Activated CD4-positive, CD25-positive, alpha-beta regulatory T cell (primary cell): Measurements from ENCODE around the gene DAO.
"Not testable (repeated sequence)": the region's sequence is repeated elsewhere in the genome, so short reads cannot be mapped to it uniquely, and the experiment has no call there.

Experiments used
- DNase-seq, 4 experiments: peaks; one replicate each; lab custom pipeline; 2025; lab: John Stamatoyannopoulos, UW

DAO gene

DNA sequence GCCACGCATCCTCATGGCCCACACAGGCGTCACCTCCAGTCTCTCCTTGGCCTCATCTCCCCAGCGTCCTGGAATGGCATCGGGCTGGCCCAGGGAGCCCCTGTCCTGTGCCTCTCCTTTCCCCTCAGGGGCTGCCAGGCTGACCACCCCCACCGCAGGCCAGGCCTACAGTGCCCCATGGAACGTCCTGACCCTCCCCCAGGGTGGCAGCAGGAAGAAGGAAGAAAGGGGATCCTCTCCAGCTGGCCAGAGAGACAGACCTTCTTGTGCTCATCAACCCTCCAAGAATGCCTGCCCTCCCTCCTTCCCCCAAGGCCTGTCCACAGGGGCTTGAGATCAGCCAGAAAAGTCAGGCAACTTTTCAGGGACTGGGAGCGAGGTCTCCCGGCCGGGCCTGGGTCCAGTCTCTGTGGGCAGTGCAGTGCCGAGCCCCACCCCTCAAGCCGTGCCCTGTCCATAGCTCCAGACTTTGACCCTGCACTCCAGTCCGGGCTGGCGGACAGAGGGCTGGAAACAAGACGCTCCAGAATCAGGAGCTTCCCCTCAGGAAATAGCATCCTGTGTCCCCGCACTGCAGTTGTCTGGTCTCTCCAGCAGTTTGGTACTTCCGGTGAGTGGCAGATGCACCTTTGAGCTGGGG is at the start of gene DAO:
Gene DAO (plus strand): TSS at position 478 of the 640 bp plus-strand sequence. CDS start 4,915 bp downstream, outside the sequence.
- no peak for DNase-seq

DNA sequence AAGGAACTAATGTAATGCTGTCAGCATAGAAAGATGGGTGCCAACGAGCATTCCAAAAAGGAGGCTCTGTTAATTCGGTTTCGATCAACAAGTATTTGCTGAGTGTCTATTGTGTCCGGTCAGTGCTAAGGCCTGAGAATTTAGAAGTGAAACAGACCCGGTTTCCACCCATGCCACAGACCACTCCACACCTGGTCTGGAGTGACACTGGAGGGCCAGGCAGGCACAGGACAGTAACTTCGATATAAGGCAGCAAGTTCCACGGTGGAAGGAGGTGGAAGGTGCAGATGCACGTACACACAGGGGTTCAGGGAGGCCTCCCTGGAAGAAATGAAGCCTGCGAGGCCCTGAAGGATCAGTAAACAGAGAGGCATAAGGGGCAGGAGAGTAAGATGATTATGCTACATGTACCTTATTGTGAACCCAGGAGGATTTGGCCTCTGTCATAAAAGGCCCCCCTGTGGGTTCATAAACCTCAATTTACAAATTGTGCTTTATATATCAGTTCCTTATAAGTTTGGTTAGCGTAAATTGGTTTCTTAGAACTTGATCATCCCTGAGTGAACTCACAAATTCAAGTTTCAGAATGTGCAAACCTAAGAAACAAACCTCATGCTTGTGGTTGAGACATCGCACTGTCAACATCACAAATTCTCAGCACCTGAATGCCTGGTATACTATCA is 48.4 kb upstream of the DAO start:
- no peak for DNase-seq

DNA sequence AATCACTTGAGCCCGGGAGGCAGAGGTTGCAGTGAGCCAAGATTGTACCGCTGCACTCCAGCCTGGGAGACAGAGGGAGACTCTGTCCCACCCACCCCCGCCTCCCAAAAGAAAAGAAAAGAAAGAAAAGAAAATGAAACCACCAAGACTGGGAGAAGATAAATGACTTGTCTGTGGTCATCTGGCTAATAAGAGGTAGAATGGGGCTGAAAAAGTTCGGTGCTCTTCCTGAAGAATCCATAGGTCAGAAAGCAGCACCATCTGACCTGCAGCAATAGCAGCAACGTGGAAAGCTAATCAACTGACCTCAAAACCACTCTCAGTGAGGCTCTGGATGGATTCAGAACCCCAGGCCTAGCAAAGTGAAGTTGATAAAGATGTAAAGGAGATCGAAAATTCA is 47.7 kb upstream of the DAO start:
- DNase-seq = no peak

DNA sequence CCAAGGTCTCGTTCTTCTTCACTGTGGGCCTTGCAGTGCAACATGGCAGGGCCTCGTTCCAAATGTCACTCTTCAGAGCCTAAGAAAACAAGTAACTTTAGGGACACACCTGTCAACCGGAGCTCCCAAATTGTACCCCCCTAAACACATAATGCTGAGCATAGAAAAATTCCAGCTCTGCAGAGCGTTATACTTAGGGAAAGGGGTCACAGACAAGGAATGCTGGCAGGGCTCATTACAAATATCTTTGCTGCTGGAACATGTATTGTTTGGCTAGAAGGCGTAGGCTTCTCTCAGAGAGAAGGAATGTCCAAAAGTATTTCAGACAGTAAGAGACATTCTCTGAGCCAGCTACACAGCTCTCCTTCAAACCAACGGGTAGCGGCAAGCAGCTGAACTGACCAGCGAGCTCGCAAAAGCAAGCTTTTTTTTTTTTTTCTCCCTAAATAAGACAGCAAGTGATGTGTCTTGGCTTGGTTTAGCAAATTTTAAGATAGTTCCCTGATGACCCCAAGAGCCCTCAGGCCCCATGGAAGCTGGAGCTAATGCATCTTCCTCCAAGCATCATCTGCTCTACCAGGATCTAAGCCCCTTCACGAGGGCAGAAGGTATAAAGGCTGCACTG is 47.0 kb upstream of the DAO start:
- no peak for DNase-seq

DNA sequence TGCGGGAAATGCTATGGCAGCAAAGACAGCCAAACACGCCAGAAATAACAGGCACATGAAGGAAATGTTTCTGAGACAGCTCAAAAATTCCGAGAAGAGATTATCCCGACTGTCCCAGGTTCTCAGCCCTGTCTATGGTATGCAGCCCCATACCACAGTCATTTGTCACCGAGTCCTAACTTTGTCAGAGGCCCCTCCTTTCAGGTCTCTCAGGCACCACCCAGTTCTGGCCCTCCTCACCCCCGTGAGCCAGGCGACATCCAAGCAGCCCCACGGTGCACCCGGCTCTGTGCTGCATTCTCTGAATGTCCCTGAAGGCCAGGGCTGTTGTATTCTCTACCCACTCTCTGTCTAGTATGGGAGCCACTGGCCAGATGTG is 46.5 kb upstream of the DAO start:
- no peak for DNase-seq

DNA sequence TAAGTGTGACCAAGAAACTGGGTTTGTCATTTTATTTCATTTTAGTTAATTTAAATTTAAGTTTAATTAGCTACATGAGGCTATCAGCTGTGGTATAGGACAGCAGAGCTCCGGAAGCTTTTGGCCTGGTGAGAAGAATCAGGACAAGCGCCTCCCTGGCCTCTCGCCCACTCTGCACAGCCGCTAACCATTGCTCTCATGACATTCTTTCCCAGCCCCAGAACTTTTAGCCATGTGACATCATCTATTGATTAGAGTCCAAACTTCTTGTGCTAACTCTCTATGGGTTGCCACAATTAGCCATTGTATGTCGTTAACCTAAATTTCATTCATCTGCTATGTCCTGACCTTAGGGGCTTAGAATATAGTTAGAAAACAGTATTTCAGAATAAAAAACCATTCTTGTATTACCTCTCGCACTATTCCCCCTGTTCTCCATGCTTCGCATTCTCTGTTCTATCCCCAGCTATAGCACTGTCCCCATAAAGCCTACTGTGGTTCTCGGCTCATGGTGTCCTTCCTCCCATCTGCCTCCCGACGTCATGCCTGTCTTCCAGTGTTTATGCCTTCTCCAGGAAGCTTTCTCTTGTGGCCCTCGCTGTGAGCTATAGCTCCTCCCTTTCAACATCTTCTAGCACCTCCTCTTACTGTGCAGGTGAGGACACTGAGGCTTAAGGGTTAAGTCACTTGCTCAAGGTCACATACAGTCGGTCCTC is 46.0 kb upstream of the DAO start:
- DNase-seq = no peak

DNA sequence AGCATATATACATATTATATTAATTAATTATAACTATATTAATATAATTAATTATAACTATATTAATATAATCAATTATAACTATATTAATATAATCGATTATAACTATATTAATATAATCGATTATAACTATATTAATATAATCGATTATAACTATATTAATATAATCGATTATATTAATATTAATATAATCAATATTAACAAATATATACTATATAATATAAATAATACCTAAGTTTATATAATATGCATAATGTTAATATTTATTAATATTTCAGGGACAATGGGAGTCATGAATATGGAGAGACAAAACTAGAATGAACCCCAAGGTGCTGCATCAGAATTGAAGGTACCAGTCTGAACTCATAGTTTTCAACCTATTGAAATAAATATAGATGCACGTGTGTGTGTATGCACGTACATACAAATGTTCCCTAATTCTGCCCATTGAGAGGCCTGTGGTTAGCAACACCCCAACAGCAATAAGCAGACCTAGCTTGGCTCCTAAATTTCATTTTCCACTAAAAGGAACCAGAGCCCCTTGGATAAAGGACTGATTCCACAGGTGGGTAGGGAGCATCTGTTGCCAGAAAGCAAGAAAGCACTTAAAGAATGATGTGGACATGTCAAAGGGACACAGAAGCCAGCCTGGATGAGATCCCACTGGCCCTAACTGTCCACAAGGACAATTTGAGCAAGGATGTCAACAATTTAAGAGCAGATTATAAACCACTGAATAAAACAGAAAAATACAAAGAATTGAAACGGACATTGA is 43.8 kb upstream of the DAO start:
- no peak for DNase-seq

DNA sequence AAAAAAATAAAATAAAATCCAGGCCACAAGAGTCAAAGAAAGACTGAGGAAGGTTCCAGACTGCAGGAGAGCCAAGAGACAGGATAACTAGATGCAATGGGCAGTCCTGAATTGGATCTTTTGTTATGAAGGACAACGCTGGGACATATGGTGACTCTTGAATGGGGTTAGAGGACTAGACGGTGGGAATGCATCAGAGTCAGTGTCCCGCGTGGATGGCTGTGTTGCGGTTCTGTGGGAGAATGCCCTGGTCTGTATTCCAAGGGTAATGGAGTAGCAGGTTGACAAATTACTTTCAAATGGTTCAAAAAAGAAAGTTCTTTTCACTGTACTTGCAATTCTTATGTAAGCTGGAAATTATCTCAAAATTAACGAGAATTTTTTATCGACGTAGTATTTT is 42.7 kb upstream of the DAO start:
- no peak for DNase-seq

DNA sequence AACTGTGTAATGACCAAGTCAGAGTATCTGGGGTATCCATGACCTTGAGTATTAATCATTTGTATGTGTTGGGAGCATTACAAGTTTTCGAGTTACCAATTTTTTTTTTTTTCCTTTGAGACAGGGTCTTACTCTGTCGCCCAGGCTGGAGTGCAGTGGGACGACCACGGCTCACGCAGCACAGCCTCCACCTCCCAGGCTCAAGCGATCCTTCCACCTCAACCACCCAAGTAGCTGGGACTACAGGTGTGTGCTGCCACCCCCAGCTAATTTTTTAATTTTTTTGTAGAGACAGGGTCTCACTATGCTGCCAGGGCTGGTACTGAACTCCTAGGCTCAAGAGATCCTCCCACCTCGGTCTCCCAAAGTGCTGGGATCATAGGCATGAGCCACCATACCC is 42.2 kb upstream of the DAO start:
- no peak for DNase-seq

DNA sequence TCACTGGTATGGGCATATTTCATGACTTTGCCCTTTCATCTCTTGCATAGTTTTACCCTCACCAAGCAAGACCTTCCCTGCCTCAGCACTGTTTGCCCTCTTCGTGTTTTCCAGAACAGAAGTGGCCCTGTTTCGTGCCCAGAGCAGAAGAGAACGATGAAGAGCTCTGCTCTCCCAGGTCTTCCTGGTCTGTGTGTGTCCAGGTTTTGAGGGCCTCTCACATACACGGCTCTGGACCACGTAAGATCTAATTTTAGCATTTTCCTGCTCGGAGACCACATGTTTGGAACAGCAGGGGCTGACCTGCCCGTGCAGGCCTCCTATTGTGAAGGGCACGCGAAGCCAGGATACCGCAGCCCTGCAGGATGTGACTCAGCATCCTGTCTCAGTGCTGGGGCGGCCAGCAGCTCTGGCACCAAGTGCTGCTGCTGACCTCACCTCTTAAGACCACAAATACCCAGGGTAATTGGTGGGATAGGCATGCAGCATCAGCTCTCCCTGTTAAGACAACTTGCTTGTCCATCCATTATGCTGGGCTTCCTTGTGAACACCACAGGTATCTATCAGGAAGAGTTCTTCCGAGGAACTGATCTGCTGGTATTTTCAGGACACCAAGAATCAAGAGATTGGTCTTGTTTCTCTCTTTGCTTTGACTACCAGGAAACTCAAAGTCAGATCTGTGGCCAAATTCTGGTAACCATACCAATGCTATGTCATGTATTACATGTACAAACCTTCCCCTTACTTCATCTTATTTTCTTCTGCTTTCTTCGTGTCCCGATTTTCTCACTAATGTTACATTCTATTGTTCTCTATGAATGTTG is 41.5 kb upstream of the DAO start:
- peak; percentile 21 to 47 (median 29) for DNase-seq

DNA sequence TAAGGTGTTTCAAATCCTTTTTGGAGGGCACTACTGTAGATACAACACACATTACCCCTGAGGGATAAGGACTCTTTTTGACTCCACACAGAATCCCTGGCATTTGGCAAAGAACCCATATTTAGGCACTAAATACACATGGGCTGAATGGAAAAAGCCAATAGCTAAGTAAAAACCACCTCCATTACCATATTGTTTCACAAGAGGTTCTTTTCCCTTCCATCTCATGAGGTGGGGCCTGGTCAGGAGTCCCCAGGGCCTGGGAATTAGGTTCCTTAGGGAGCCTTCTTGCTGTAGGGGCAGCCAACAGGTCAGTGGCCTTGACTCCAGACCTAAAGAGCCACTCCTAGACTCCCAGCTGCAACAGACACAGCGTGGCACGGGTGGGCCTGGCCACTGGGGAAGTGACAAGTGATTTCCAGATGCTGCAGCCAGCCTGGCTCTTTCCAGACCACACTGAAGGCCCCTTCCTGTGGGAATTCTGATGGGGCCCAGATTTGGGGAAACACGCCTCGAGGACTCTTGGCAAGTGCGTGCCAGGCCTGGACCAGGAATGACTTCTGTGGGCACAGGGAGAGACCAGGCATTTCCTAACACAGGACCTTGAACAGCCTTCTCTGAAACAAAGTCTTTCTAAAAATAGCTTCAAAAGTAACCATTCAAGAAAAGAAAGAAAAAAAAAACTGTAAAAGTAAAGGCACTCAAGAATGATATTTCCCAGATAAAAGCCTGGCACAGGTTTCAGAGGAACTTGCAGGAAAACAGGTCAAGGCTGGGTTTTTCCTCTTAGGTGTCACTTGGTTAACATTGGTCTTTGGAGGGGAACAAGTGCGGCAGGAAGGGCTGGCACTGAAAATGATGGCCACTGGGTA is 40.6 kb upstream of the DAO start:
- no peak for DNase-seq

DNA sequence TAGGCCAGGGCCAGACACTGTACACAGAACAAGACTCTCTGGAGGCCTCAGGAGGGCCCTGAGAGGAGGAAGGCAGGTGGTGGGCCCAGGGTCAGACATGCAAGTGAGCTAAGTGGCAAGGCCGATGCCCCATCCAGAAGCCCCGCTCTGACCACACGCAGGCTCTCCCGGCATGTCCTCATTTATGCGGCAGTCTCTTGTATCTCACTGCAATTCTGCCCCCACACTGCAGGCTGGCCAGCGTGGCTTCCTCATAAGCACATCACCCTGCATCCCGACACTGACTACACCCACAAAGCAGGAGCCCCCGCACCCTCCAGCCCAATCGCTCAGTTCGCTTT is 40.0 kb upstream of the DAO start:
- no peak for DNase-seq

DNA sequence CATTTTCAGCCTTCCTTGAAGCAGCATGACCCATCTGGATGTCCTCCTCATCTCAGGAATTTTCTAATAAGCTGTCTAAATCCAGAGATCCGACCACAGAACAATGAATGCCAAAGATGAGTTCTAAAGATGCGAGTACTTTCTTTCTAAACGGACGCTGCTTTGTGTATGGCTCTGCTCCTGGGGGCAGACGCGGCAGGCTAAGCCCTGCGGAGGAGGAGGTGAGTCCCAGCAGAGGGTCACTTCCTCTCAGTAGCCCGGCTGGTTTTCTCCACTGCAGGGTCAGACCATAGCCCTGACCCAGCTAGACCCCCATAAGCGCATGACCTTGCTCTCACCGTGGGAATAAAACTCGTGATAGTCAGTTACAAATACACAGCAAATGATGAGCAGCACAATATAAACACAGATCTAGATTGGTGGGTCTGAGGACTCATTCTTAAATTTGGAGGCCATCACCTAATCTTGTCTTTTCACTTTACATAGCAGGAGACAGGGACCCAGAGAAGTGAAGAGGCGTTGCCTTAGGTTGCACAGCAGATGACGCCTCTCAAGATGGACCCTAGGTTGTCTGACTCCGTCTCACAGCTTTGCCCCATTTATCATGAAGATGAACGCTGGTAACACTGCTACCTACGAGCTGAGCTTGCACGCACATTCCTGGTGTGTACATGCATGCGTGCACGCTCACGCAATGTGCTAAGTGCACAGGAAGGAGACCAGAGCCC is 39.1 kb upstream of the DAO start:
- no peak for DNase-seq

DNA sequence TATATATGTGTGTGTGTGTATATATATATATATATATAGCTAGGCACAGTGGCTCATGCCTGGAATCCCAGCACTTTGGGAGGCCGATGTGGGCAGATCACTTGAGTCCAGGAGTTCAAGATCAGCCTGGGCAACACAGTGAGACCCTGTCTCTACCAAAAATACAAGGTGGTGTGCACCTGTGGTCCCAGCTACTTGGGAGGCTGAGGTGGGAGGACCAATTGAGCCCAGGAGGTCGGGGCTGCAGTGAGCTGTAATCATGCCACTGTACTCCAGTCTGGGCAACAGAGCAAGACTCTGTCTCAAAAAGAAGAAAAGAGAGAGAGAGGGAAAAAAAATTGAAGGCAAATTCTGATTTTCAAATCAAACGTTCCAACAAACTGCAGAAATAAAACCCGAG is 38.1 kb upstream of the DAO start:
- DNase-seq = not testable (repeated sequence)

DNA sequence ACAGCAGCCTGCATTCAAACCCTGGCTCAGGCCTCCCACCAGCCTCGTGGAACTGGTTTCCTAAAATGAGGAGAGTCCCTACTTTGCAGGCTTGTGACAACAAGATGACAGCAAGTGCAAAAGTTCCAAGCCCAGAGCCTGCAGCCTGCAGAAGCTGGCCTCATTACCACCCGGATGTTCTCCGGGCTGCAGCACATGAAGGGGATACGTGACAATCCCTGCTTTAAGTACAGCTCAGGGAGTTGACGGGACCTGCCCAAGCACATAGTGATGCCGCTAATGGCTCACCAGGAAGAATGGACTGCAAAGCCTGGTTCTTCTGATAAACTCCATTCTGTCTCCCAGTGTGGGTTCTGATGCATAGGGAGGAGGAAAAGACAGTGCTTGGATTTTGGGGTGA is 37.5 kb upstream of the DAO start:
- DNase-seq = no peak

DNA sequence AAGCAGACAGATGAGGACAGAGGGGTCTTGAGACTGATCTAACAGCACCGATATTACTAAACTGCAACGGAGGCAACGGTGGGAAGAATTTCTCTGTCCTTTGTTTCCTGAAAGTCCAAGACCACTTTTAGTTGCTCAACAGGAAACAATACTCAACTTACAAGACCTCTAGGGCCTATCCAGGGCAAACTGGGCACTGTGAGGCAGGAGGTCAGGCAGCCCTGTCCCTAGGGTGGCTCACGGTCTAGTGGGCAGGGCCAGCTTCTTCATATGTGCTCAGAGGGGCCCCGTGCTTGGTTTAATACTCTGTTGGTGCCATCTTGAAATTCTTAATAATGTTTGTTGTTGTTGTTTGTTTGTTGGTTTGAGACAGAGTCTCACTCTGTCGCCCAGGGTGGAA is 36.7 kb upstream of the DAO start:
- DNase-seq = no peak

DNA sequence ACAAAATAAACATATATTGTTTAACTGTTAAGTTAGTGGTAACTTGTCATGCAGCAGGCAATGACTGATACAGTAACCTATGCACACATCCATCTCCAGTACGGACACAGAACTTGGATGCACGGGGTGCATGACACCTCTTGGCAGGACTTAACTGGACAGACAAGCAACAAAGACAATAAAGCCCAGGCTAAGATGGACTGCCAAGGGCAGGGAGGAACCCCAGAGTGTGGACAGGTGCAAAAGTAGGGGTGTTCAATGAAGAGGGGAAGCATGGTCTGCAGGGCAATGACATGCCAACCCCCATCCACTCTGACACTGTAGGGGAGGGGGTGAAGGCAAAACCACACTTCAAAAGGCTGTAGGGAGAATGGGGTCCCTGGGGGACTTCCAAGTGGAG is 34.2 kb upstream of the DAO start:
- DNase-seq = no peak

DNA sequence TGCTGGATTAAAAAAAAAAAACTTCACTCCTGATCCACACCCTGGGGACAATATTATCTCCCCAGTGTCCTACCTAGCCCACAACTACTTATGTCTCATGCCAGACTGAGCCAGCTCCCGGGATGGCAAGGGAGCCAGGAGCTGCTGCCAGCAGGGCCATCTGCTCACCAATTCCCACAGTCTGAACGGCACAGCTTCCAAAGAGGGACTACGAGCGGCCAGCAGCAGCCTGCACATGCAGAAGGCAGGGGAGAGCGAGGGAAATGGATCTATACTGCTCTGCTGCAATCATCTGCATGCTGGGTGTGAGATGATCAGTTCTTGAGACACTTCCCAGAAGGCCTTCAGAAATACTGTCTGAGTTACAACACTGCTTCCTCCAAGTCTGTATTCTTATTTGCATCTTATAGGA is 33.6 kb upstream of the DAO start:
- no peak for DNase-seq

DNA sequence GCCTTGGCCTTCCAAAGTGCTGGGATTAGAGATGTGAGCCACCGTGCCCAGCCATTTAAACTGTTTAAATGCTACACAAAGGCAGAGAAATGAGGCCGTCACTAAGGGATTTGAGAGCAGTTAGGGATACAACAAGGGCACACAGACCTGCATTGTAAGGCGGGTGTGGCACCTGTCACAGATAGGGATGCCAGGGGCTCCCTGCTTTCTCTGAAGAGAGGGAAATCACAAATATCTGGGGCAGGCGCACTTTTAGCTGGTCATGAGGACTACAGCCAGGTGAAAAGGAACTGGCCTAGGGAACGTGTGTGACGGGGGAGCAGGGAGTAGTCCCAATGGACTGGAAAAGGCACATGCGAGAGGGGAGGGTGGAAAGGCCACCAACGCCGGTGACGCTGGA is 32.2 kb upstream of the DAO start:
- DNase-seq = no peak

DNA sequence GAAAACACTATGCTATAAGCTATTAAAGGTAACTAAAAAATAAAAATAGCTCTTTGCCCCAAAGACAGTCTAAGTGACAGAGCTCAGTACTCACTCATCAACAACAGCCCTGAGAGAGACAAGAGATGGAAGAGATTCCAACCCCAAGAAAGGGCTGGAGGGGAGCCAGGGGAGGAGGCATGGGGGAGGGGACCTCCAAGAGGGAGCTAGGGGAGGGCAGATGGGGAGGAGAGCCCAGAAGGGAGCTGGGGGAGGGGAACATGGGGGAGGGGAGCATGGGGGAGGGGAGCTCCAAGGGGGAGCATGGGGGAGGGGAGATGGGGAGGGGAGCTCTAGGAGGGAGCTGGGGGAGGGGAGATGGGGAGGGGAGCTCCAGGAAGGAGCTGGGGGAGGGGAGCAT is 30.2 kb upstream of the DAO start:
- DNase-seq = no peak
